Measurements from ENCODE around the gene SETD5.

GRCh38 chr3:9385187-9386077 lies 12.0 kb upstream of the SETD5 start:
- TF ChIP-seq CTCF (IDR thresholded peaks at IDR 0.05) (no peak), CEBPB (IDR thresholded peaks at IDR 0.05) (no peak), SREBF2 (IDR thresholded peaks at IDR 0.05) (no peak), RFX5 (IDR thresholded peaks at IDR 0.05) (no peak), USF2 (IDR thresholded peaks at IDR 0.05) (no peak), MAX (IDR thresholded peaks at IDR 0.05) (no peak), JUN (IDR thresholded peaks at IDR 0.05) (no peak; a peak in 1 of 5 replicates), POLR2AphosphoS2 (conservative IDR thresholded peaks at IDR 0.05; ENCODE audit: low read length) (peak; percentile 51; the same call in 1 of the 2 replicates), EP300 (IDR thresholded peaks at IDR 0.05) (no peak), RCOR1 (IDR thresholded peaks at IDR 0.05; ENCODE audit: low read depth, low read length) (no peak), ELK1 (IDR thresholded peaks at IDR 0.05; ENCODE audit: low read depth, low read length) (no peak), KDM1A (IDR thresholded peaks at IDR 0.05; ENCODE audit: low read depth) (no peak), POLR2A (IDR thresholded peaks at IDR 0.05; ENCODE audit: low read length) (no peak)

Data from A549 (cell line).